Mesothelial cell of epicardium (in vitro differentiated cells): Measurements from ENCODE around the gene GAL3ST3. TPM values are rescaled to one million over a fixed set of nuclear protein-coding genes. Genes with fewer than 3 reads are reported as not detected.
"Not testable (repeated sequence)": the region's sequence is repeated elsewhere in the genome, so short reads cannot be mapped to it uniquely, and the experiment has no call there.

Experiments used
- DNase-seq, 2 experiments: peaks; one replicate each; pipeline ENCODE4 v3.0.0; 2021; ENCODE audit warnings: low spot score in 2 of 2; ENCODE audit not compliant: unreplicated experiment in 2 of 2
- H3K27ac Mint-ChIP-seq: 2 replicates; pipeline ENCODE4 v1.8.0; 2021; ENCODE audit warnings: mixed read lengths
- H3K27me3 Mint-ChIP-seq: 2 replicates; pipeline ENCODE4 v1.8.0; 2021; ENCODE audit warnings: low read depth, mixed read lengths
- H3K36me3 Mint-ChIP-seq: 2 replicates; pipeline ENCODE4 v1.8.0; 2021; ENCODE audit warnings: mixed read lengths
- H3K4me1 Mint-ChIP-seq: 2 replicates; pipeline ENCODE4 v1.8.0; 2021; ENCODE audit warnings: mixed read lengths
- H3K4me3 Mint-ChIP-seq: 2 replicates; pipeline ENCODE4 v1.8.0; 2021; ENCODE audit warnings: mild to moderate bottlenecking, moderate library complexity, mixed read lengths
- H3K9me3 Mint-ChIP-seq: 2 replicates; pipeline ENCODE4 v1.8.0; 2021; ENCODE audit warnings: mixed read lengths
- CTCF ChIP-seq: fragments of 200-600 bp; sonication (generic); IDR thresholded peaks from one replicate; pipeline ENCODE4 v1.5.0; 2021; ENCODE audit warnings: antibody characterized with exemption; ENCODE audit not compliant: unreplicated experiment
- total RNA-seq: library from RNA; stranded (reverse); gene quantifications from 3 replicates; pipeline ENCODE4 v1.2.1, GENCODE V29; 2021

Gene GAL3ST3
- total RNA-seq, 1 donor from 2014 or later, result 5.7 TPM

- Mint-ChIP-seq H3K27me3 (peaks cover 9% of the 10 kb centered on the region), H3K36me3 (no peaks in the 10 kb centered on the region), H3K4me3 (no peak overlapping the region), H3K9me3 (peaks cover 3% of the 10 kb centered on the region), H3K4me1 (no peaks in the 10 kb centered on the region), H3K27ac (no peak overlapping the region)
- DNase-seq, result no peak
- TF ChIP-seq CTCF, result no peak
Observed at GRCh38 chr11:66037327-66037726, 11.6 kb downstream of the GAL3ST3 start.

GRCh38 chr11:66036334-66036710, 12.6 kb downstream of the GAL3ST3 start:
- no peaks in the 10 kb centered on the region for H3K36me3 Mint-ChIP-seq
- peaks cover 10% of the 10 kb centered on the region for H3K27me3 Mint-ChIP-seq

GRCh38 chr11:66035653-66036333, 13.2 kb downstream of the GAL3ST3 start:
- Mint-ChIP-seq H3K27ac (no peak overlapping the region), H3K4me3 (no peak overlapping the region), H3K4me1 (no peaks in the 10 kb centered on the region), H3K36me3 (no peaks in the 10 kb centered on the region), H3K9me3 (peaks cover 3% of the 10 kb centered on the region), H3K27me3 (peaks cover 10% of the 10 kb centered on the region)
- no peak for DNase-seq
- TF ChIP-seq CTCF, result no peak

More at GRCh38 chr11:66036334-66036710, 12.6 kb downstream of the GAL3ST3 start:
- Mint-ChIP-seq H3K27ac (no peak overlapping the region), H3K4me3 (no peak overlapping the region), H3K4me1 (no peaks in the 10 kb centered on the region), H3K9me3 (peaks cover 3% of the 10 kb centered on the region)
- TF ChIP-seq CTCF, result no peak
- DNase-seq, result no peak

- H3K4me3 Mint-ChIP-seq, result no peak overlapping the region
- peaks cover 3% of the 10 kb centered on the region for H3K9me3 Mint-ChIP-seq
- no peaks in the 10 kb centered on the region for H3K4me1 Mint-ChIP-seq
- DNase-seq, result no peak
- peaks cover 10% of the 10 kb centered on the region for H3K27me3 Mint-ChIP-seq
- H3K36me3 Mint-ChIP-seq, result no peaks in the 10 kb centered on the region
- H3K27ac Mint-ChIP-seq, result no peak overlapping the region
- no peak for TF ChIP-seq CTCF
Observed at GRCh38 chr11:66032957-66033735, 15.8 kb downstream of the GAL3ST3 start.

GRCh38 chr11:66026017-66026529, 22.9 kb downstream of the GAL3ST3 start, which contains the start of gene CATSPER1:
Gene CATSPER1 (minus strand): TSS chr11:66026479. CDS start chr11:66026379, 100 bp downstream.
- H3K4me3 Mint-ChIP-seq, result no peak within 1 kb of the TSS

GRCh38 chr11:66023186-66023440, 25.8 kb downstream of the GAL3ST3 start:
- not testable (repeated sequence) for H3K36me3 Mint-ChIP-seq, DNase-seq, H3K4me1 Mint-ChIP-seq, H3K27ac Mint-ChIP-seq, H3K4me3 Mint-ChIP-seq, H3K9me3 Mint-ChIP-seq
- peaks cover 22% of the 10 kb centered on the region for H3K27me3 Mint-ChIP-seq

More at GRCh38 chr11:66026017-66026529, 22.9 kb downstream of the GAL3ST3 start, which contains the start of gene CATSPER1:
- Mint-ChIP-seq H3K27me3 (peaks cover 25% of the 10 kb centered on the region), H3K36me3 (no peaks in the 10 kb centered on the region), H3K27ac (no peak within 1 kb of the TSS), H3K9me3 (no peaks in the 10 kb centered on the region), H3K4me1 (peaks cover 4% of the 10 kb centered on the region)
- TF ChIP-seq CTCF, result no peak
- no peak for DNase-seq
